Measurements from ENCODE around the gene MAP3K19.
A peak's percentile ranks its signal among the peaks of the same experiment; 100 is the strongest.

The MAP3K19 gene

DNA sequence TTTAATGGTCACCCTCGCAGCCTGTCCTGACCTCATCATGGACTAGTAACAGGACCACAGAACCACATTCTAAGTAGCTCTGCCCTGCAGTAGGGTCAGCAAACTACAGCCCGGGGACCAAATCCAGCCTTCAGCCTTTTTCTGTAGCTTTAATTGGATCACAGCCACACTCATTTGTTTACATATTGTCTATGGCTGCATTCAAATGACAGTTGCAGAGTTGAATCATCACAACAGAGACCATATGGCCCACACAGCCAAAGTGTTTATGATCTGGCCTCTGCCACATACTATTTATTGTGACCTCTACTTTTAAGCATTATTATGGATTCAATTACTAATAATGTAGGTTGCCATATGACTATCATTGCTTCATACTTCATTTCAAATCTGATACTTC is 47.7 kb downstream of the MAP3K19 start:
- Histone ChIP-seq H2BK5ac (ENCODE audit: low read length) (no peak overlapping the region), H3K4ac (ENCODE audit: low read depth, low read length) (no peak overlapping the region), H2BK120ac (ENCODE audit: low read depth, low read length) (no peak overlapping the region), H2AK5ac (ENCODE audit: low read length) (no peak overlapping the region), H3K4me1 (ENCODE audit: control insufficient read depth, low read depth, low read length) (no peaks in the 10 kb centered on the region), H3K4me3 (ENCODE audit: low read length) (no peak overlapping the region), H3K4me2 (ENCODE audit: low read length) (no peak overlapping the region), H2BK15ac (replicated peaks; ENCODE audit: low read depth) (no peak overlapping the region), H3K56ac (ENCODE audit: low read length) (no peak overlapping the region), H3K79me2 (ENCODE audit: control insufficient read depth, insufficient read depth, low read length) (no peaks in the 10 kb centered on the region), H3K27me3 (ENCODE audit: insufficient read depth, low read length, poor library complexity) (no peaks in the 10 kb centered on the region), H3K18ac (ENCODE audit: low read length) (no peak overlapping the region), H3K27ac (ENCODE audit: low read depth, low read length) (no peak overlapping the region), H4K8ac (ENCODE audit: low read depth, low read length) (no peak overlapping the region), H3K9ac (ENCODE audit: low read length) (no peak overlapping the region), H3K79me1 (ENCODE audit: low read length) (no peaks in the 10 kb centered on the region), H4K5ac (ENCODE audit: low read length) (no peak overlapping the region), H3K36me3 (ENCODE audit: control insufficient read depth, insufficient read depth, low read length) (no peaks in the 10 kb centered on the region), H3K23ac (ENCODE audit: low read length) (no peak overlapping the region)
- DNase-seq: no peak
- no CpG with 5 or more reads among the region's 2 CpGs for WGBS (ENCODE audit: extremely low coverage, insufficient coverage, low lambda C conversion rate)

DNA sequence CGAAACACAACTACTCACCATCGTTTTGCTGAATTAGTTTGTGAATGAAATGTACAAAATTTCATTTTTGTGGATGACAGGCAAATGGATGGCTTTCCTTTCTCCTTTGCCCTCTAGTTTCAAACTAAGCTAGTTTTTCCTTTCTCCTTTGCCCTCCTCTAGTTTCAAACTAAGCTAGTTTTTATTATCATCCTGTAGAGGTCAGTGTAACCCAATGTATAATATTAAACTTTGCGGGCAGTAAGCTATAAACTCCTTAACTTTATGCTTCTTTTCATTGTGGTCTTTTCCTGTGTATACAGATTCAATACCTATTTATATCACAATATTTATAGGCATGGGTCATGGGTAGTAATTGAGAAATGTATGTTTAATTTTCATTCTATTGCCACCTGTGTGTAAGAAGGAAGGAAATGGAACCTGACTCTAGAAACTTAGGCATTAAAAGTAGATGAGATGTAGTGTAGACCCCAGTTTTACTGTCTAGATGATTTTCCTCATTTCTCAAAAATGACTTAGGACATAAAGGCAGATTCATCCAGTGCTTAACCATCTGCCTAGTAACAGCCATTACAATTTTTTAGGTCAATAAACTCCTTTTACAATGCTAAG is 58.1 kb downstream of the MAP3K19 start:
- Histone ChIP-seq H2BK120ac (ENCODE audit: low read depth, low read length) (no peak overlapping the region), H2AK5ac (ENCODE audit: low read length) (no peak overlapping the region), H3K56ac (ENCODE audit: low read length) (no peak overlapping the region), H3K36me3 (ENCODE audit: control insufficient read depth, insufficient read depth, low read length) (no peaks in the 10 kb centered on the region), H3K4me3 (ENCODE audit: low read length) (no peak overlapping the region), H3K4me2 (ENCODE audit: low read length) (no peak overlapping the region), H3K27me3 (ENCODE audit: insufficient read depth, low read length, poor library complexity) (no peaks in the 10 kb centered on the region), H4K8ac (ENCODE audit: low read depth, low read length) (no peak overlapping the region), H3K23ac (ENCODE audit: low read length) (no peak overlapping the region), H4K5ac (ENCODE audit: low read length) (no peak overlapping the region), H3K18ac (ENCODE audit: low read length) (no peak overlapping the region), H3K27ac (ENCODE audit: low read depth, low read length) (no peak overlapping the region), H3K79me1 (ENCODE audit: low read length) (no peaks in the 10 kb centered on the region), H3K4ac (ENCODE audit: low read depth, low read length) (no peak overlapping the region), H3K9ac (ENCODE audit: low read length) (no peak overlapping the region), H2BK15ac (replicated peaks; ENCODE audit: low read depth) (no peak overlapping the region), H2BK5ac (ENCODE audit: low read length) (no peak overlapping the region), H3K79me2 (ENCODE audit: control insufficient read depth, insufficient read depth, low read length) (no peaks in the 10 kb centered on the region), H3K4me1 (ENCODE audit: control insufficient read depth, low read depth, low read length) (no peaks in the 10 kb centered on the region)
- peak; percentile 27 for DNase-seq
- no CpG with 5 or more reads among the region's 3 CpGs for WGBS (ENCODE audit: extremely low coverage, insufficient coverage, low lambda C conversion rate)

GRCh38 chr2:134985061-134985460 is 62.2 kb downstream of the MAP3K19 start:
- Histone ChIP-seq H2AK5ac (ENCODE audit: low read length) (no peak overlapping the region), H4K8ac (ENCODE audit: low read depth, low read length) (no peak overlapping the region), H3K23ac (ENCODE audit: low read length) (no peak overlapping the region), H3K4me2 (ENCODE audit: low read length) (no peak overlapping the region), H3K18ac (ENCODE audit: low read length) (no peak overlapping the region), H2BK15ac (replicated peaks; ENCODE audit: low read depth) (no peak overlapping the region), H3K4me3 (ENCODE audit: low read length) (no peak overlapping the region), H3K4ac (ENCODE audit: low read depth, low read length) (no peak overlapping the region), H3K36me3 (ENCODE audit: control insufficient read depth, insufficient read depth, low read length) (no peaks in the 10 kb centered on the region), H2BK120ac (ENCODE audit: low read depth, low read length) (no peak overlapping the region), H3K4me1 (ENCODE audit: control insufficient read depth, low read depth, low read length) (no peaks in the 10 kb centered on the region), H4K5ac (ENCODE audit: low read length) (no peak overlapping the region), H2BK5ac (ENCODE audit: low read length) (no peak overlapping the region), H3K27me3 (ENCODE audit: insufficient read depth, low read length, poor library complexity) (no peaks in the 10 kb centered on the region), H3K56ac (ENCODE audit: low read length) (no peak overlapping the region), H3K79me1 (ENCODE audit: low read length) (no peaks in the 10 kb centered on the region), H3K27ac (ENCODE audit: low read depth, low read length) (no peak overlapping the region), H3K79me2 (ENCODE audit: control insufficient read depth, insufficient read depth, low read length) (no peaks in the 10 kb centered on the region), H3K9ac (ENCODE audit: low read length) (no peak overlapping the region)
- DNase-seq: no peak
- no CpG with 5 or more reads among the region's 3 CpGs for WGBS (ENCODE audit: extremely low coverage, insufficient coverage, low lambda C conversion rate)

DNA sequence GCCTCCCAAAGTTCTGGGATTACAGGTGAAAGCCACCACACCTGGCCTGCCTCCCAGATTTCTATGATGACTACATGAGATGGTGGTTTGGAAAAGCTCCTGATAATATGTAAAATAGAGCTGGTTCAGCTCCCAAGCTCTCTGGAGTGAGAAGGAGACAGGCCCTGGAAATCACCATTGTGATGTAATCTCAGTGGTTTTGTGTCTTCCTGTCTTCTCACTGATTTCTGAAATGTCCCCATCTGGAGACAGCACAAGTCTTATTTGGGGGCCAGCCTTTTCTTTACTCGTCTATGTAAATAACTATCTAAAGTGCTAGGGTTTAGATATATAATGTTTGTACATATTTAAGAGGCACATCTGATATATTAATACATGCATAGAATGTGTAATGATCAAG is 64.6 kb downstream of the MAP3K19 start:
- H3K4me2 ChIP-seq (ENCODE audit: low read length): no peak overlapping the region
- no peak overlapping the region for H3K9ac ChIP-seq (ENCODE audit: low read length)
- no peak overlapping the region for H3K23ac ChIP-seq (ENCODE audit: low read length)
- no peak overlapping the region for H4K8ac ChIP-seq (ENCODE audit: low read depth, low read length)
- no peaks in the 10 kb centered on the region for H3K79me2 ChIP-seq (ENCODE audit: control insufficient read depth, insufficient read depth, low read length)
- H2BK120ac ChIP-seq (ENCODE audit: low read depth, low read length): no peak overlapping the region
- no peak overlapping the region for H2AK5ac ChIP-seq (ENCODE audit: low read length)
- no peak overlapping the region for H3K4ac ChIP-seq (ENCODE audit: low read depth, low read length)
- no peaks in the 10 kb centered on the region for H3K36me3 ChIP-seq (ENCODE audit: control insufficient read depth, insufficient read depth, low read length)
- H3K18ac ChIP-seq (ENCODE audit: low read length): no peak overlapping the region
- H2BK5ac ChIP-seq (ENCODE audit: low read length): no peak overlapping the region
- whole genome bisulfite sequencing (ENCODE audit: extremely low coverage, insufficient coverage, low lambda C conversion rate): no CpG with 5 or more reads among the region's 1 CpG
- no peak overlapping the region for H3K56ac ChIP-seq (ENCODE audit: low read length)
- no peak overlapping the region for H4K5ac ChIP-seq (ENCODE audit: low read length)
- H3K27ac ChIP-seq (ENCODE audit: low read depth, low read length): no peak overlapping the region
- H3K27me3 ChIP-seq (ENCODE audit: insufficient read depth, low read length, poor library complexity): no peaks in the 10 kb centered on the region
- H2BK15ac ChIP-seq (replicated peaks; ENCODE audit: low read depth): no peak overlapping the region
- DNase-seq: no peak
- no peaks in the 10 kb centered on the region for H3K4me1 ChIP-seq (ENCODE audit: control insufficient read depth, low read depth, low read length)
- no peaks in the 10 kb centered on the region for H3K79me1 ChIP-seq (ENCODE audit: low read length)
- H3K4me3 ChIP-seq (ENCODE audit: low read length): no peak overlapping the region

DNA sequence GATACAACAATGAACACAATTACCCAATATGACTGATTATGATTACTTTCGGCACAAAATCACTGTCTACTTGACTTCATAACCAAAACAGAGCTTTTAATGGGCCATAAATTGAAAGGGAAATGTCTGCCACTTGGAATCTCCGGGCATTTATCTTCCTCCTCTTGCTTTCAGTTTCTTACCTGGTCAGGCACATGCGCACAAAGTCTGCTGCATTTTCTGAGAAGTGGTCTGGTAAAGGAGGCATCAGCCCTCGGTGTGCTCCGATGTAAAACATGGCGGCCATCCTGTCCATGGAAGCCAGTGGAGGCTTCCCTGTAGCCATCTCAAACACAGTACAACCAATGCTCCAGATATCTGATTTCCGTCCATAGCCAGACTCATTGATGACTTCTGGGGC is 66.6 kb downstream of the MAP3K19 start:
- H4K8ac ChIP-seq (ENCODE audit: low read depth, low read length): no peak overlapping the region
- no peak overlapping the region for H2BK15ac ChIP-seq (replicated peaks; ENCODE audit: low read depth)
- H2BK120ac ChIP-seq (ENCODE audit: low read depth, low read length): no peak overlapping the region
- no peak overlapping the region for H2AK5ac ChIP-seq (ENCODE audit: low read length)
- no CpG with 5 or more reads among the region's 7 CpGs for WGBS (ENCODE audit: extremely low coverage, insufficient coverage, low lambda C conversion rate)
- H3K4me2 ChIP-seq (ENCODE audit: low read length): no peak overlapping the region
- H3K23ac ChIP-seq (ENCODE audit: low read length): no peak overlapping the region
- no peak overlapping the region for H3K27ac ChIP-seq (ENCODE audit: low read depth, low read length)
- no peak for DNase-seq
- H3K36me3 ChIP-seq (ENCODE audit: control insufficient read depth, insufficient read depth, low read length): no peaks in the 10 kb centered on the region
- no peak overlapping the region for H3K4ac ChIP-seq (ENCODE audit: low read depth, low read length)
- no peaks in the 10 kb centered on the region for H3K27me3 ChIP-seq (ENCODE audit: insufficient read depth, low read length, poor library complexity)
- no peak overlapping the region for H2BK5ac ChIP-seq (ENCODE audit: low read length)
- no peak overlapping the region for H3K4me3 ChIP-seq (ENCODE audit: low read length)
- H3K9ac ChIP-seq (ENCODE audit: low read length): no peak overlapping the region
- H3K79me2 ChIP-seq (ENCODE audit: control insufficient read depth, insufficient read depth, low read length): no peaks in the 10 kb centered on the region
- H4K5ac ChIP-seq (ENCODE audit: low read length): no peak overlapping the region
- H3K4me1 ChIP-seq (ENCODE audit: control insufficient read depth, low read depth, low read length): no peaks in the 10 kb centered on the region
- H3K56ac ChIP-seq (ENCODE audit: low read length): no peak overlapping the region
- H3K18ac ChIP-seq (ENCODE audit: low read length): no peak overlapping the region
- no peaks in the 10 kb centered on the region for H3K79me1 ChIP-seq (ENCODE audit: low read length)

- no peak overlapping the region for H2BK15ac ChIP-seq (replicated peaks; ENCODE audit: low read depth)
- H3K27me3 ChIP-seq (ENCODE audit: insufficient read depth, low read length, poor library complexity): no peaks in the 10 kb centered on the region
- WGBS (ENCODE audit: extremely low coverage, insufficient coverage, low lambda C conversion rate): no CpG with 5 or more reads among the region's 4 CpGs
- no peak overlapping the region for H4K5ac ChIP-seq (ENCODE audit: low read length)
- no peak overlapping the region for H3K4me2 ChIP-seq (ENCODE audit: low read length)
- no peak overlapping the region for H2AK5ac ChIP-seq (ENCODE audit: low read length)
- no peaks in the 10 kb centered on the region for H3K79me2 ChIP-seq (ENCODE audit: control insufficient read depth, insufficient read depth, low read length)
- no peak overlapping the region for H3K56ac ChIP-seq (ENCODE audit: low read length)
- no peak overlapping the region for H4K8ac ChIP-seq (ENCODE audit: low read depth, low read length)
- H3K36me3 ChIP-seq (ENCODE audit: control insufficient read depth, insufficient read depth, low read length): no peaks in the 10 kb centered on the region
- H3K18ac ChIP-seq (ENCODE audit: low read length): no peak overlapping the region
- no peak overlapping the region for H2BK5ac ChIP-seq (ENCODE audit: low read length)
- no peak overlapping the region for H3K4me3 ChIP-seq (ENCODE audit: low read length)
- H3K4ac ChIP-seq (ENCODE audit: low read depth, low read length): no peak overlapping the region
- no peak overlapping the region for H2BK120ac ChIP-seq (ENCODE audit: low read depth, low read length)
- no peak overlapping the region for H3K27ac ChIP-seq (ENCODE audit: low read depth, low read length)
- no peak for DNase-seq
- H3K4me1 ChIP-seq (ENCODE audit: control insufficient read depth, low read depth, low read length): no peaks in the 10 kb centered on the region
- no peak overlapping the region for H3K23ac ChIP-seq (ENCODE audit: low read length)
- no peak overlapping the region for H3K9ac ChIP-seq (ENCODE audit: low read length)
- H3K79me1 ChIP-seq (ENCODE audit: low read length): no peaks in the 10 kb centered on the region
These were observed 68.0 kb downstream of the MAP3K19 start for GRCh38 chr2:134979221-134979620.
